ENCODE measurements around the gene SPTLC1.

- TF ChIP-seq CTCF (conservative IDR thresholded peaks at IDR 0.05; ENCODE audit: low read depth, low read length) (no peak), EZH2phosphoT487 (IDR thresholded peaks at IDR 0.05; ENCODE audit: borderline replicate concordance, low read length) (no peak), EZH2 (IDR thresholded peaks at IDR 0.05; ENCODE audit: low read length, unreplicated experiment) (no peak)
Measured at GRCh38 chr9:92122061-92122460, 6.8 kb upstream of the SPTLC1 start.
